HG03558 (cell line): Measurements from ENCODE around the gene MINAR1.

ENCODE experiments used
- ATAC-seq: cut with Tn5 transposase; IDR thresholded peaks from one replicate; pipeline ENCODE4 v1.9.1; 2021; ENCODE audit warnings: moderate number of reproducible peaks; ENCODE audit not compliant: unreplicated experiment; ENCODE audit errors: extremely low read depth

Gene MINAR1

GRCh38 chr15:79463043-79463780 is 31.1 kb downstream of the MINAR1 start:
- ATAC-seq = no peak

- ATAC-seq = no peak
These were observed 31.7 kb downstream of the MINAR1 start for GRCh38 chr15:79463781-79464270.

- no peak for ATAC-seq
These were observed 34.4 kb downstream of the MINAR1 start for GRCh38 chr15:79466488-79466887.

GRCh38 chr15:79467865-79468586 is 35.9 kb downstream of the MINAR1 start:
- no peak for ATAC-seq

GRCh38 chr15:79472446-79472845 is 40.3 kb downstream of the MINAR1 start:
- ATAC-seq = no peak

- ATAC-seq = no peak
These were observed 42.1 kb downstream of the MINAR1 start for GRCh38 chr15:79474252-79474651.

- no peak for ATAC-seq
These were observed 43.2 kb downstream of the MINAR1 start for GRCh38 chr15:79475306-79475705.

- no peak for ATAC-seq
These were observed 46.0 kb downstream of the MINAR1 start for GRCh38 chr15:79478108-79478507.

- no peak for ATAC-seq
These were observed 47.5 kb downstream of the MINAR1 start for GRCh38 chr15:79479616-79480015.

GRCh38 chr15:79481793-79482192 is 49.7 kb downstream of the MINAR1 start:
- no peak for ATAC-seq
